OCI-LY1 (cell line): Measurements from ENCODE around the gene CETP.

Experiments
- H2AFZ ChIP-seq: fragments of 200-600 bp; sonication (generic), shearing (Covaris generic); 2 replicates; pipeline ENCODE4 v1.6.0; 2014; ENCODE audit warnings: antibody characterized with exemption, mild to moderate bottlenecking, low read length
- H3F3A ChIP-seq: fragments of 200-600 bp; sonication (generic), shearing (Covaris generic); 2 replicates; pipeline ENCODE4 v1.6.0; 2014; ENCODE audit warnings: mild to moderate bottlenecking, antibody characterized with exemption, low read length, moderate library complexity; ENCODE audit not compliant: insufficient read depth
- H3K27ac ChIP-seq: fragments of 200-600 bp; sonication (generic); 2 replicates; pipeline ENCODE4 v1.5.1; 2014; ENCODE audit warnings: low read length, mixed run types, mild to moderate bottlenecking, low read depth; ENCODE audit not compliant: poor library complexity, severe bottlenecking
- H3K27me3 ChIP-seq: fragments of 200-600 bp; sonication (generic); 2 replicates; pipeline ENCODE4 v1.6.0; 2014; ENCODE audit warnings: antibody characterized with exemption, mild to moderate bottlenecking, low read length, moderate library complexity; ENCODE audit not compliant: insufficient read depth
- H3K36me3 ChIP-seq: fragments of 200-600 bp; sonication (generic); 2 replicates; pipeline ENCODE4 v1.6.1; 2014; ENCODE audit warnings: mild to moderate bottlenecking, antibody characterized with exemption, low read length, moderate library complexity, mixed read lengths; ENCODE audit not compliant: insufficient read depth
- H3K4me1 ChIP-seq: fragments of 200-600 bp; sonication (generic); 2 replicates; pipeline ENCODE4 v1.5.1; 2014; ENCODE audit warnings: mild to moderate bottlenecking, low read length, moderate library complexity; ENCODE audit not compliant: insufficient read depth, severe bottlenecking
- H3K4me2 ChIP-seq: fragments of 200-600 bp; sonication (generic), shearing (Covaris generic); 2 replicates; pipeline ENCODE4 v1.6.1; 2014; ENCODE audit warnings: low read length
- H3K4me3 ChIP-seq: fragments of 200-600 bp; sonication (generic); 2 replicates; pipeline ENCODE4 v1.5.1; 2014; ENCODE audit warnings: low read length, low read depth, mild to moderate bottlenecking, mixed read lengths; ENCODE audit not compliant: poor library complexity, severe bottlenecking
- H3K79me2 ChIP-seq: fragments of 200-600 bp; shearing (Covaris generic); 2 replicates; pipeline ENCODE4 v1.6.1; 2016; ENCODE audit warnings: mixed run types, low read length, mixed read lengths; ENCODE audit not compliant: insufficient read depth
- H3K9ac ChIP-seq: fragments of 200-600 bp; sonication (generic), shearing (Covaris generic); 2 replicates; pipeline ENCODE4 v1.6.1; 2014; ENCODE audit warnings: mild to moderate bottlenecking, low read length, mixed read lengths
- H3K9me2 ChIP-seq: fragments of 200-600 bp; sonication (generic), shearing (Covaris generic); 2 replicates; pipeline ENCODE4 v1.6.1; 2014; ENCODE audit warnings: low read depth, mild to moderate bottlenecking, low read length, mixed read lengths
- H3K9me3 ChIP-seq: fragments of 200-600 bp; shearing (Covaris generic); 2 replicates; pipeline ENCODE4 v1.6.1; 2014; ENCODE audit warnings: low read length, mixed read lengths
- H4K20me1 ChIP-seq: fragments of 200-600 bp; sonication (generic), shearing (Covaris generic); 2 replicates; pipeline ENCODE4 v1.6.0; 2016; ENCODE audit warnings: mild to moderate bottlenecking, low read length; ENCODE audit not compliant: insufficient read depth
- CTCF ChIP-seq: fragments of 200-600 bp; sonication (generic), shearing (Covaris generic); IDR thresholded peaks from 2 replicates; pipeline ENCODE4 v1.5.1; 2017; ENCODE audit warnings: mild to moderate bottlenecking, antibody characterized with exemption, low read length, moderate library complexity, mixed read lengths
- EZH2 ChIP-seq: fragments of 200-600 bp; sonication (generic), shearing (Covaris generic); IDR thresholded peaks from 2 replicates; pipeline ENCODE4 v1.8.0; 2017; ENCODE audit warnings: borderline replicate concordance, mixed run types, mild to moderate bottlenecking, antibody characterized with exemption, low read length, moderate library complexity, mixed read lengths

Gene CETP

DNA sequence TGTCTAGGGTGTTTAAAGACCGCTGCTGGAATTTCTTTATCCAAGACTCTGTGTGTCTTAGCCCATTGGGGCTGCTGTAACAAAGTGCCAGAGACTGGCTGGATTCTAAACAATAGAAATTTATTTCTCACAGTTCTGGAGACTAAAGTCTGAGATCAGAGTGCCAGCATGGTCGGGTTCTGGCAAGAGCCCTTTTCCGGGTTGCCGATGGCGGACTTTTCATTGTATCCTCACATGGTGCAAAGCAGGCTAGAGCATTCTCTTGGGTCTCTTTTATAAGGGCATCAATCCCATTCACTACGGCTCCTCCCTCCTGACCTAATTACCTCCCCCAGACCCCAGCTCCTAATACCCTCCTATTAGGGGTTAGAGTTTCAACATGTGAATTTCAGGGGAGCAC lies 37.1 kb downstream of the CETP start:
- Histone ChIP-seq H3K9ac (no peak overlapping the region), H2AFZ (no peak overlapping the region), H3K36me3 (no peaks in the 10 kb centered on the region), H3K4me1 (peaks cover 6% of the 10 kb centered on the region), H3K79me2 (no peaks in the 10 kb centered on the region), H3K9me2 (no peaks in the 10 kb centered on the region), H4K20me1 (no peaks in the 10 kb centered on the region), H3F3A (no peaks in the 10 kb centered on the region), H3K4me2 (no peak overlapping the region), H3K9me3 (no peaks in the 10 kb centered on the region), H3K27me3 (peaks cover 3% of the 10 kb centered on the region; the same call in 1 of the 2 replicates), H3K4me3 (no peak overlapping the region), H3K27ac (no peak overlapping the region)
- TF ChIP-seq EZH2 (no peak), CTCF (no peak)

GRCh38 chr16:56999409-57000270 lies 37.9 kb downstream of the CETP start:
- Histone ChIP-seq H2AFZ (no peak overlapping the region), H3K79me2 (no peaks in the 10 kb centered on the region)

GRCh38 chr16:57000271-57001025 lies 38.7 kb downstream of the CETP start:
- H3K27me3 ChIP-seq, result peaks cover 13% of the 10 kb centered on the region; the same call in 1 of the 2 replicates
- H3K36me3 ChIP-seq, result no peaks in the 10 kb centered on the region
- H3K9ac ChIP-seq, result no peak overlapping the region
- no peaks in the 10 kb centered on the region for H3K9me3 ChIP-seq
- H3K4me3 ChIP-seq, result no peak overlapping the region
- H2AFZ ChIP-seq, result no peak overlapping the region
- no peaks in the 10 kb centered on the region for H4K20me1 ChIP-seq
- no peaks in the 10 kb centered on the region for H3K79me2 ChIP-seq
- TF ChIP-seq EZH2, result no peak
- no peak for TF ChIP-seq CTCF
- H3K27ac ChIP-seq, result no peak overlapping the region
- peaks cover 11% of the 10 kb centered on the region for H3K4me1 ChIP-seq
- H3K4me2 ChIP-seq, result no peak overlapping the region
- no peaks in the 10 kb centered on the region for H3F3A ChIP-seq
- H3K9me2 ChIP-seq, result no peaks in the 10 kb centered on the region

More at GRCh38 chr16:56999409-57000270, 37.9 kb downstream of the CETP start:
- H3K9me2 ChIP-seq, result no peaks in the 10 kb centered on the region
- no peak overlapping the region for H3K4me2 ChIP-seq
- no peak overlapping the region for H3K27ac ChIP-seq
- peaks cover 10% of the 10 kb centered on the region; the same call in 1 of the 2 replicates for H3K27me3 ChIP-seq
- H3F3A ChIP-seq, result no peaks in the 10 kb centered on the region
- no peak overlapping the region for H3K9ac ChIP-seq
- peaks cover 11% of the 10 kb centered on the region for H3K4me1 ChIP-seq
- no peaks in the 10 kb centered on the region for H4K20me1 ChIP-seq
- TF ChIP-seq CTCF (no peak), EZH2 (no peak)
- no peak overlapping the region for H3K4me3 ChIP-seq
- H3K9me3 ChIP-seq, result no peaks in the 10 kb centered on the region
- no peaks in the 10 kb centered on the region for H3K36me3 ChIP-seq
